SIG-M5 treated with dmso at 0.1 percent for 504 hours (cell line): ENCODE data around the gene DUSP5.
A peak's percentile ranks its signal among the peaks of the same experiment; 100 is the strongest.

Experiments
- DNase-seq: peaks from one replicate; lab custom pipeline; 2025; ENCODE audit not compliant: unreplicated experiment; lab: John Stamatoyannopoulos, UW

The DUSP5 gene

DNA sequence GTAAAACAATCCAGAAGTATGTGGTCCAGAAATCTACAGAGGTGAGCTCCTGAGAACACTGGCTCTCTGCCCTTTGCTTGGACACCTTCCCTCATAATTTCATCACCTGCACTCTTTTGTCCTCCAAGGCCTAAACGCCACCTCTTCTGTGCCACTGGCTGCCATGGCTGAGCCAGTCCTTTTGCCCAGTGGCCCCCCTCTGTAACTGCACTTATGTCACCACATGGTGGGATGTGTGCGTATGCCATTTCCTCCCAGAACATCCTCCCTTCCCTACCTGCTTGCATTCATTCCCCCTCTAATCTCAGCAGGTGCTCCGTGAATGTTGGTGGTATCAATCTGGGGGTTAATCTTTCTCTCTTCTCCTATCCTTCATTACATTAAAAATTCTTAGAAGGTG, 17.3 kb upstream of the DUSP5 start:
- DNase-seq, result no peak

DNA sequence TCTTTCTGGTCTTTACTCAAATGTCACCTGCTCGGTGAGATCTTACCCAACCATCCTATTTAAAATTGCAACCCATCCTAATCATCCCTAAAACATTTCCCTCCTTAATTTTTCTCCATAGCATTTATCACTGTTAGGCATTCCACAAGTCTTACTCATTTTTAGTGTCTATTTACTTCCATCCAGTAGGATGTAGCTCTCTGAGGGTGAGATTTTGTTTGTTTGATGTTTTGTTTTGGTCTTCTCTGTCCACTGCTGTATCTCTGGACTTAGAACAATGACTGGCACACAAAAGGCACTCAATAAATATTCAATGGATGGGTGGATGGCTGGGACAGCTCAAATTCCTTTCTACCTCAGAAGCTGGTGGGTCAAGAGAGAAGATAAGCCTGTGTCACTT, 15.8 kb upstream of the DUSP5 start:
- no peak for DNase-seq

DNA sequence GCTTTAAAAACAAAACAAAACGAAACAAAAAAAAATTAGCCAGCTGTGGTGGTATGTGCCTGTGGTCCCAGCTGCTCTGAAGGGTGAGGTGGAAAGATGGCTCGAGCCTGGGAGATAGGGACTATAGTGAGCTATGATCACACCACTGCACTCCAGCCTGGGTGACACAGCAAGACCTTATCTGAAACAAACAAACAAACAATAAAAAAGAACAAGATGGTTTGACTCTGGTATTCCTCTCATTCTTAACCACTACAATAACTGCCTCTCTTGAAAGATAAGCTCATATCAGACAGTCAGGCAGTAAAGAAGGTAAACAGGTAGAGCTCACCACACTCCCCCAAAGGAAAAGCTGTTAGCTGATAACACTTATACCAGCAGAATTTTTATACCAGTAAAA, 14.1 kb upstream of the DUSP5 start:
- no peak for DNase-seq

DNA sequence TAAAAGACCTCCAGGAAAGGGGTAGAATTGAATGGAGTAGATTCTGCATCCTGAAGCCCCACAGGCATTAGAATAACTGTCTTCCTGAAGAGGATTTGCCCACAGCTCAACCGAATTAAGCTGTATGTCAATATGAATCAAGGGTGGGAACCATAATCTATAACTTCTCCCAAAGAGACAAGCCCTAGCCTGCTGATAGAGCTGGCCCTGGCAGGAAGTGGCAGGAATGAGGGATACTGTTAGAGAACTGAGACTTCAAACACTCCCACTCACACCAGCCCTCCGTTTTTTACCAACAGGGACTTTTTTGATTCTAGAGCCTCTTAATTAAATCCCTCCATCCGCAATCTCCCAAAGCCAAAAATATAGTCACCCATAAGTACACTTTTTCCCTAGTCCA, 12.2 kb upstream of the DUSP5 start:
- no peak for DNase-seq

DNA sequence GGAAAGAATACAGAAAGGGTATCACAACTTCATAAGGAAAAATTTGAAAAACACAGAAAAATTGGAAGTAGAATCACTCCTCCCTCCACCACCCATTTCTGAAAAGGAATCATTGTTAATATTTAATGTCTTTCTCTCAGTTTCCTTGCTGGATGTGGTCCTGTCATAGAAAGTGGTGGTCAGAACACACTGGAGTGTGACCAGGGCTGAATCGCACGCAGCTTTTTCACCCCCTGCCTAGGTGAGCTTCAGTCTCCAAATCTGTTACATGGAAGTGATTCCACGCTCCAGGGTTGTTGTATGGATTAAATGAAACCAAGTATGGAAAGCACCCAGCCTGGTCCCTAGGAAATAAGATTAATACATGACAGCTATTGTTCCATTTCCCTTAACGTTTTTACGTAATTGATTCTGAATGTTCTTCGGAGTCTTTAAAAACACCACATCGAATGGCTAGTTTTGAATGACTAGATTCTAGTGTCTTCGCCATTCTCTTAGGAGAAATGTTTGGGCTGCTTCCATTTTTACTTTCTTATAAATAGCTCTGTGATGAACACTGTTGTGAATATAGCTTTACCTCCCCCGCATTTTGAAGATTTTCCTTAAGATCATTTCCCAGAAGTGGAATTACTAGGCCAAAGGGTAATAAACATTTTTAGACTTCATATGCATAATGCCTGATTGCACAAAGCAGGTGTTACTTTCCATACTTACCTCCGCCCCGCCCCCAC, 10.9 kb upstream of the DUSP5 start:
- no peak for DNase-seq

DNA sequence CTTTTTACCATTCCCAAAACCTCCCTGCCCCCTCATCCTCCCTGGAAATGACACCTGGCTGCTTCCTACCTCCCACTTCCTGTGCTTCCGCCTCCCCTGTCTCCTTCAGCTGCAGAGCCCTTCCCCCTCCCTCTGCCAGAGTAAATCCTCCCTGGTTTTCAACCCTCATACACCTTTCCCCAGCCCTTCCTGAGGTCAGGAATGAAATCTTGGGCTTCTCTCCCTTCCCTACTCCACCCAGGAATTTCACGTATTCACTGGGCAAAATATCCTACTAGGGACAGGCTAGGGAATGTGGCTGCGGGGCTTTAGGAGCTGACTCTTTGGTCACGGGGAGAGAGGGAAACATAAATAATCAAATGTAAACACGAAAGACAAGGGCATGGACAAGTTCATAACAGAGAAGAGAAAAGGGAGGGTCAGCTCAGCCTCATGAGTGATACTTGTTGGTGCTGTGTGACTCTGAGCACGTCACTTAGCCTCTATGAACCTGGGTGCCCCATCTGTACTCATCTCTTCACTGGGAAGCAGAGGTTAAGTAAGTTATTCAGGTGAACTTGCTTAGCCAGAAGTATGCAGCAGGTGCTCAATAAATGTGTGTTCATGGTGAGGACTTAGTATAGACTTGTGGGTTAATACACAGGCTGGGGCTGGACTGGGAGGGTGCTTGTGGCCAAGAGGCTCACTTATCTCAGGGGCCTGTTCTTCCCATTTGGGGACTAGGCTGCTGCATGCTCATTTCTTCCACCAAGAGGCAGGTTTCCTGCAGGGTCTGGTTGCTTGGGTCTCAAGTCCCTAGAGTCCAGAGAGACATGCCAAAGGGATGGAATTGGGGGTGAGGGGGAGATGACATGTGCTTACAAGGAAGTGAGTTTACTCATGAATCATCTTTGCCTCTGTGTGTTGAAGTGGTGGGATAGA, 10.0 kb upstream of the DUSP5 start:
- no peak for DNase-seq

DNA sequence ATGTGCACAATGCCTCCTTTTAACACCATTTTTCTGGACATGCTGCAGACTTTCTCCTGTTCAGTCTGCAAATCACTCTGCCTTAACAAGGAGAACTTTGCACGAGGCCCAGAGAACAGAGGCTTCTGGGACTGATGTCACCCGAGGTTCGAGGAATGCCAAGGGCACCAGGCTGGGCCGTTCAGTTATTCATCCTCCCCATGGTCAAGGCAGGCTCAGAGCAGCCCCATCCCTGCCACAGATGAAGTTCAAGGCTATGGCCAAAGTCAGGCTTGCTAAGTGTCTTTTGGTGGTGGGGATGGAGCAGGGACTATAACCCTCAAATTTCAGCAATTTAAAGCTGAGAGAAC, 9.4 kb upstream of the DUSP5 start:
- no peak for DNase-seq

DNA sequence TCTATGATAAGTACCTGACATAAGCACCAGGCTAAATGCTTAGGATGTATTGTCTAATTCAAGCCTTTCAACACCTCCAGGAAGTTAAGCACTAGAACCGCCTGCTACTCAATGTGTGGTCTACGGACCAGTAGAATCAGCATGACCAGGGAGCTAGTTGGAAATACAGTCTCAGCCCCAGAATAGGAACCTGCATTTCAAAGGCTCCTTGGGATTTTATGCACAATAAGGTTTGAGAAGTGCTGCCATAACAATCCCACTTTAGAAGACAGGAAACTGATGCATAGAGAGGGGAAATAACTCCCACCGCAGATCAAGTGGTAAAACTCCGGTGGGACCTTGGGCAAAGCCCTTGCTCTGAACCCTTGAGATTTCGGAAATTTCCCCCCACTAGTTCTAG, 8.8 kb upstream of the DUSP5 start:
- no peak for DNase-seq

DNA sequence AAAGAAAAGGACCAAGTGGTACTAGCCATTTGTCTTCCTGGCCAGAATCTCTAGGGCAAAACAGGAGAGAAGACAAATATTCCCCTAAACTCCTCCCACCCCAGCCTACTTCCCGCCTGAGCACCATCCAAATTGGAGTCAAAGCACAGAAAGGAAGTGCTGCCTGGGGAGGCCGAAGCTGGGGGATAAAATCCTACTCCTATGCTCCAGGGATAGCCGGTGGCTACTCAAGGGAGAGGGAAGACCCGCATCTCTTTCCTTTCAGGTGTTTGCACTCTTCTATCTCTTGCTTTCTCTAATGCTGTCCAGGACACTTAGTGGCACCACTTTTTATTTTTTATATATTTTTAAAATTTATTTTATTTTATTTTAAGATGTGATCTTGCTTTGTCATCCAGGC, 7.1 kb upstream of the DUSP5 start:
- DNase-seq, result no peak

DNA sequence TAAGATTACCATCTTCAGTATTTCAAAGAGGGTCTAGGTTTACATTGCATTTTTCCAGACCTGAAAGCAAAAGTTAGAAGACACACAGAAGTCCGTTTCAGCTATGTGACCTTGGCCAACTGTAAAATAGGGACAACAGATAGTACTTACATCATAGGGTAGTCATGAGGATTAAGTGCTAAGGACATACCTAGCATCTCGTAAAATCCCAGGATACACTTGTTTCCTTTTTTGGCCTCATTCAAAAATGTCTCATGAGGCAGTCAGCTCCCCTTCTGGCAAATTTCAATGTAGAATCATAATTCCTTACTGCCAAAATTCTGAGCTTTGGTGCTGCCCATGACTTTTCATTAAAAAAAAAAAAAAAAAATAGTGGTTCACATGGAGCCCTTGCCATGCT, 6.4 kb upstream of the DUSP5 start:
- DNase-seq, result no peak

DNA sequence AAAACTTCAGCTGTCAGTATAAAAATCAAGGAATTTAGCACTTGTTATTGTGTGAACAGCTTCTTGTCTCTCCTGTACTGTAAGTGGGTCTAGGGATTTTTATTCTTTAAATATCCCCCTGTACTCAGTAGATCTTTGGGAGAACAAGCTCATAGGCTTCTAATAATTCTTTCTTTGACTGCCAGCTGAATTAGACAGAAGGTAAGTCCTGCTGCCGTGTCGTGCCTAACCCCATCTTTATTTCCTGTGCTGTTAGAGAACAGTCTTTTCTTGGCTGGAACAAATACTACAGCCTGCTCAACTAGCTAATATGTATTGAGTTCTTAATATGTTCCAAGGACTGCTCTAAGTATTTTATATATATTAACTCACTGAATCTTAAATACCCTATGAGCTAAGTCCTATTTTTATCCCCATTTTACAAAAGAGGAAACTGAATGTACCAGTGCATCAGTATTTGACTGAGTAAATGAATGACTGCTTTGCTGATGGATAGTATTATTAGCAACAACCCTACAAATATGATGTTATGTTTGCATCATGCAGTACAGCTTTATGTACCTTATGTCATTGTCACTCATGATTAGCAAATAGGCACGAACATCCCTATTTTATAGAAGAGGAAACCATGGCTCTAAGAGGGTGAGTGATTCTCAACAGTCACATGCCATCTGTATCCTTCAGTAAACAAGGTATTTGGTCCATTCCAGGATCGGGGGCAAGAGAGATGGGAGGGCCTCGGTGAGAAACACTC, 5.5 kb upstream of the DUSP5 start:
- DNase-seq, result no peak

DNA sequence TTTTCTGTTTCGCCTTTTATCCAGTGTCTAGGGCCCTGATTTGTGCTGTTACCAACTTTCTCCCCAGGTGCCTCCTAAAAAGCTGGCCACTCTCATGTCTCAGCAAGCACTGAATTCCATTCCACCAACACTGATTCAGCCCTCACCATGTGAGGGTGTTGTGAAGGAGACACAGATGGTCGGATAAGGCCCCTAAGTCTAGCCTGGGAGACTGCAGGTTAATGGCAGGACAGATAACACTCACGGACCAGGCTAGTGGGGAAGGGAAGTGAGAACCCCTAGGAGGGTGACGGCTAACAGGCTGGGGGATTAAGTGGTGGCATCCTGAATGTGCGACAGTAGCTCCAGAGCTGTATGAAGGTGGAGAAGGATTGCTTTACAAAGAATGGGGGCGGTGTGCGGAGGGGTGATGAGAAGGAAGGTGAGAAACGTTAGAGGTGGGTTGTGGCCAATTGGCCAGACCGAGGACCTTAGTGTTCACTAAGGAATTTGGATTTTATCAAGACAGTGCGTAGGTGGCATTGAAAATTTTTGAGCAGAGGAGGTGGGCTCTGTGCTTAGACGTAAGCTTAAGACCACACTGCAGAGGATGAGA, 3.8 kb upstream of the DUSP5 start:
- DNase-seq, result no peak

DNA sequence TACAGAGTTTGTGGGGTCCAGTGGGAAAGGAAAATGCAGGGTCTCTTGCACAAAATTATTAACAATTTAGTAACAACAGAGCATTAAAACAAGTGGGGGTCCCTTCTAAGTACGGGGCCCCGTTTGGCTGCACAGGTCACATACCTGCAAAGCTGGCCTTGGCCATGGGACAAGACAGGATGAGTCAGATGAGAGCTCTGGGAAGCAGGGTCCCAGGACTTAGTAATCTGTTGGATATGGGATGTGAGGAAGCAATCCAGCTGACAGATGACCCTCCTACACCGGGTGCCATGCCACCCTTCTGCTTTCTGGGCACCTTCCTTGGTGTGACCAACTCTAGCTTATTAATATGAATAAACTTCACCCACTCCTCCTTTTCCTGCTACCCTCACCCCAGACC, 3.2 kb upstream of the DUSP5 start:
- no peak for DNase-seq

DNA sequence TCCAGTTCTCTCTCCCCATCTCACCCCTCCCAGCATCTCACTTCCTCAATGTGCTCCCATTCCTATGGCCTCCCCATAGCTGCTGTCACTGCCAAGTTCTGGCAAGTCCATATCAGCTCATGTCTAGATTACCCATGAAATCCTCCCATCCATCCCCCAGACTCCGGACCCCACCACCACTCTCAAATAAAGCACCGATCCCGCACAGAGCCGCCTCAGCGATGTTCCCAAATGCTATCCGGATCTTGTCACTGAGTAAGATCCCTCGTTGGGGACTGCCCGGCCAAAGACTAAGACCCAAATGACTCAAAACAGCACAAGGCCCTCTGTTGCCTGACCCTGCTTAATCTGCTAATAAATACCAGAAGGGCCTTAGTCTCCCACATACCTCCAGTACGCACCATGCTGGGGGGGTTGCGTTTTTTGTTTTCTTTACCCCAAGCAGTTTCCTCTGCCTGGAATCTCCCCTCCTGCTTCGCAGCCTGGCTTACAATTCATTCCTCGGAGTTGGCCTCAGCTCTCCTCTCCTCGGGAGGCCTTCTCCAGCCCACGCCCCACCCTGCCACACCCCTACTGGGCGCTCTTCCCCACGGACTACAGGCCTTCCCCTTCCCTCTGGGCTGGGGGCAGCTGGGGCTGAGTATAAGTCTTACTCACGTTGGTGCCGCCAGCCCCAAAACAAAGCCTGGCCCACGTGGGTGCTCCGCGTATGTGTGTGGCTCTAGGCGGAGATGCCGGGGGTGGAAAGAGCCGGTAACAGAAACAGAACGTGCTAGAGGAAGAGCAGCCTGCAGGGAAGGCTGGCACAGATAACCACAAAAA, 1.8 kb upstream of the DUSP5 start:
- no peak for DNase-seq

DNA sequence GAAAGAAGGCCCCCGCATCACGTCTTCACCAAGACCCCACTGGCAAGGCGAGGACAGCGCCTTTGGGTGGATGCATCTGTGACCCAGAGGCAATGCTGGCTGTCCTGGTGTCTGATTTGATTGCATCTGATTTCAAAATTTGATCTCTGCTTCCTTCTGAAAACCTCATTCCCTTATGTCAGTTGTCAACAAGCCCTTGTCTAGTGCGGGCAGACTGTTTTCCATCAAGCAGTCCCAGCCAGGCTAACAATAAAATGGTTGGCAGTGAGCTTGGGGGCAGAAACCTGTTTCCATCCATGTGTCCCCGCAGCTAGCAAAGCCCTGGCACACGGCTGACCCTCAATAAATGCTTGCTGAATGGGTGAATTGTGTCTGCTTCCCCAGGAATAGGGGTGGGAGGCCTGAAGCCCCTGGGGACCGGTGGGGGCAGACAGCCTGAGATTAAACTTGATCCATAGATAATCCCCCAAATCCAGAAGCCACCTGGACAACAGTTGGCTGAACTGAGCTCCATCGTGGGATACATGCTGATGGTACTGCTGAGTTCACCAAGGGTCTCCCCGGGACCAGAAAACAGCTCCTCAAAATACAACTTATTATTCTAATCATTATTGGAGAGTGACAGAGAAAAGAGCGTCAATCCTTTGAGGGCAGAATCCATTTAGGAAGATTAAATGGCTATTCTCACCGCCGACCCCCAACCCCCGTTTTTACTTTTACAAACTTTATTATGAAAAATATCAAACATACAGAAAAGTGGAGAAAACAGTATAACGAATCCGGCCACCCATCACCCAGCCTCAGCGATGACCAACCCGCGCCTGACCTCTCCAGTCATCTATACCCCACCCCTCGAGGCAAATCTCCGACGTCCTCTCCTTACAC, 912 bp upstream of the DUSP5 start:
- DNase-seq, result no peak

DNA sequence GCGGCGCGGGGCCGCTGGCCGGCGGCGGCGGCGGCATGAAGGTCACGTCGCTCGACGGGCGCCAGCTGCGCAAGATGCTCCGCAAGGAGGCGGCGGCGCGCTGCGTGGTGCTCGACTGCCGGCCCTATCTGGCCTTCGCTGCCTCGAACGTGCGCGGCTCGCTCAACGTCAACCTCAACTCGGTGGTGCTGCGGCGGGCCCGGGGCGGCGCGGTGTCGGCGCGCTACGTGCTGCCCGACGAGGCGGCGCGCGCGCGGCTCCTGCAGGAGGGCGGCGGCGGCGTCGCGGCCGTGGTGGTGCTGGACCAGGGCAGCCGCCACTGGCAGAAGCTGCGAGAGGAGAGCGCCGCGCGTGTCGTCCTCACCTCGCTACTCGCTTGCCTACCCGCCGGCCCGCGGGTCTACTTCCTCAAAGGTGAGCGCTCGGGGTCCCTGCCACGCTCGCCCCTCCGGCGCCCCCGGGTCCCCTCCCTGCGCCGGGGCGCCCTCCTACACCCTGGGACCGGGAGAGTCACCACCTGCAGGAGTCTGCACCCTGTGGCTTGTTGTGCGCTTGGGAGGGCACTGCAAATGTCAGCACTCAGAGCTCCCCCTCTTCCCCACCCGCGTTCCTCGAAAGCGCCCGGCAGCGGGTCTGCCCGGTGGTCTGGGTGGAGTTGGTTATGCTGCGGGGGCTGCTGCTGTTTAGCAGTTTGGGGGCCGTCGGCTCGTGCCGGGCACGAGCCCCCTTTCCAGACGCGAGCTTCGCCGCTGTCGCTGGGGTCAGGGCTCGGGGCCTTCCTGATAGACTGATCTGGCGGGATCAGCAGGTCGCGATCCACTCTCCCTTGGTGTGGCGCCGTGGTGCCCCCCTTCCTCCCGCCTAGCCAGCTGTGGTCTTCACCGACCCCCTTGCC, 627 bp downstream of the DUSP5 start:
- DNase-seq, result peak; percentile 30

DNA sequence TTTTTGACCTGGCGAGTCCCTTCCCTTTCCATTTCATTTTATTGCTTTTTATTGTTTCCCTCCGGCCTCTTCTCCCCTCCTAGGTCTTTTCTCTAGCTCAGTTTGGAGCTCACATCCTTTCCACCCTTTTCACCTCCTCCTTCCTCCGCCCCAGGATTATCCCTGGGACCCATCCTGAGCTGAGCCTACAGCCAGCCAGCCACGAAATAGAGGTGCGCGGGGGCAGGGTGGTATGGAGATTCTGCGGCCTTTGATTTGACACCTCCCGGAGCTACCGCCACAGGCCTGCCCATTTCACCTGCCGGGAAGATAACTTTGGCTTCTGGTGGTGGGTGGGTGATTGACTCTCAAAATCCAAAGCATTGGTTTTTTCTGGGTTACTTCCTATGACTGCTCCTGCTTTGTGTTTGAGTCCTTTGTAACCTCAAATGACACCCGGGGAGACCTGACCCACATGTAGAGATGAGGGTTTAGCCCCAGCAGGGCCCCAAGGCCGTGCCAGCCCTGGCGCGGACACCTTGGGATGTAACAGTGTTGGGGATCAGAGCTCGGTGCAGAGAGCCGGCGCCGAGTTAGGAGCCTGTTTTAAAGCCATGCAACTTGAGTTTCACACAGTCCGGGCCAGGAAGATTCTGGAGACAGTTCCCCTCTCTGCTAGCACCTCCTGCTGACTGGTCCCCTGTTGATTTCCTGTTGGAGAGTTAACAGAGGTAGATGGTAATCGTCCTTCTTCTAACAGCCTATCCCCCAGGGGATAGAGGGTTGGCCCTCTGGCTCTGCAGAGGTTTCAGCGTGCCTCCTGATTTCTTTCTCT, 1.5 kb downstream of the DUSP5 start:
- DNase-seq, result no peak
